B cell (primary cell): Measurements from ENCODE around the gene DIS3L2. TPM values are rescaled to one million over a fixed set of nuclear protein-coding genes. Genes with fewer than 3 reads are reported as not detected.

Source experiments
- ATAC-seq: fragments of 200-7000 bp; cut with Tn5 transposase; one replicate; pipeline ENCODE4 v1.10.0; 2021; ENCODE audit warnings: low read depth, mild to moderate bottlenecking, moderate number of reproducible peaks, moderate library complexity
- CTCF ChIA-PET: fragments of 350-600 bp; sonication (Branson Sonifier 250); formaldehyde crosslinking; loops from one replicate; lab custom pipeline; 2021; ENCODE audit warnings: antibody characterized with exemption, inconsistent platforms; lab: Charles Lee
- POLR2A ChIA-PET: fragments of 350-600 bp; sonication (Branson Sonifier 250); formaldehyde crosslinking; loops from one replicate; lab custom pipeline; 2021; ENCODE audit warnings: antibody characterized with exemption; lab: Charles Lee
- DNase-seq: peaks from one replicate; pipeline ENCODE4 v3.0.0; 2013
- H2AFZ ChIP-seq: 2 replicates; pipeline ENCODE4 v1.6.1; 2012; ENCODE audit warnings: mild to moderate bottlenecking, low read depth, low read length; ENCODE audit not compliant: insufficient read depth, poor library complexity, severe bottlenecking
- H3K27ac ChIP-seq, 2 donors: 1 replicate in 1 of 2; 2 replicates in 1 of 2; pipeline ENCODE4 v1.5.1; 2012 to 2013; ENCODE audit warnings: low read length in 2 of 2, mild to moderate bottlenecking in 2 of 2, moderate library complexity in 1 of 2
- H3K27me3 ChIP-seq, 4 experiments: fragments of 200-600 bp in 1 of 4; sonication (generic) in 1 of 4; replicated peaks in 1 of 4; 1 replicate in 2 of 4; 2 replicates in 2 of 4; pipeline versions ENCODE4 v1.6.1 to v1.7.0; 2013 to 2016; ENCODE audit warnings: low read length in 3 of 4, mild to moderate bottlenecking in 2 of 4, mixed read lengths in 1 of 4, moderate library complexity in 1 of 4; ENCODE audit not compliant: insufficient read depth in 4 of 4, control insufficient read depth in 3 of 4; ENCODE audit errors: control extremely low read depth in 1 of 4
- H3K36me3 ChIP-seq, 2 experiments: replicated peaks in 1 of 2; 1 replicate in 1 of 2; 2 replicates in 1 of 2; pipeline versions ENCODE4 v1.6.1 to v1.7.1; 2013; ENCODE audit warnings: low read length in 1 of 2; ENCODE audit not compliant: insufficient read depth in 2 of 2, control insufficient read depth in 1 of 2; ENCODE audit errors: control extremely low read depth in 1 of 2, extremely low read depth in 1 of 2
- H3K4me1 ChIP-seq, 2 donors: fragments of 200-600 bp in 1 of 2; sonication (generic) in 1 of 2; 1 replicate in 1 of 2; 2 replicates in 1 of 2; pipeline versions ENCODE4 v1.5.1 to v1.6.1; 2013 to 2017; ENCODE audit warnings: low read length in 2 of 2; ENCODE audit not compliant: control insufficient read depth in 2 of 2, insufficient read depth in 2 of 2
- H3K4me2 ChIP-seq: replicated peaks from 2 replicates; pipeline ENCODE3; 2012; ENCODE audit warnings: mild to moderate bottlenecking, low read depth, low read length; ENCODE audit not compliant: poor library complexity, severe bottlenecking
- H3K4me3 ChIP-seq, 5 experiments: fragments of 200-600 bp in 1 of 5; sonication (generic) in 1 of 5; 1 replicate in 3 of 5; 2 replicates in 2 of 5; pipeline versions ENCODE4 v1.5.1 to v1.7.0; 2011 to 2016; ENCODE audit warnings: low read length in 4 of 5, mild to moderate bottlenecking in 4 of 5, low read depth in 2 of 5, control low read depth in 1 of 5, moderate library complexity in 1 of 5; ENCODE audit not compliant: insufficient read depth in 1 of 5; ENCODE audit errors: control extremely low read depth in 1 of 5, extremely low read depth in 1 of 5
- H3K79me2 ChIP-seq: fragments of 200-600 bp; sonication (generic); one replicate; pipeline ENCODE4 v1.6.0; 2016; ENCODE audit warnings: low read length; ENCODE audit not compliant: control insufficient read depth, insufficient read depth
- H3K9ac ChIP-seq: fragments of 200-600 bp; sonication (generic); 2 replicates; pipeline ENCODE4 v1.6.1; 2017; ENCODE audit warnings: mild to moderate bottlenecking, low read length, moderate library complexity
- H3K9me3 ChIP-seq, 3 donors: one replicate each; pipeline versions ENCODE4 v1.6.1 to v1.7.1; 2013; ENCODE audit warnings: low read length in 2 of 3; ENCODE audit not compliant: control insufficient read depth in 2 of 3, insufficient read depth in 1 of 3; ENCODE audit errors: control extremely low read depth in 1 of 3
- H4K20me1 ChIP-seq: 2 replicates; pipeline ENCODE4 v1.6.0; 2012; ENCODE audit warnings: mild to moderate bottlenecking, low read length; ENCODE audit not compliant: insufficient read depth, control insufficient read depth, poor library complexity, severe bottlenecking
- H3K27ac Mint-ChIP-seq: one replicate; pipeline ENCODE4 v1.8.0; 2021; ENCODE audit warnings: mixed read lengths
- H3K27me3 Mint-ChIP-seq: one replicate; pipeline ENCODE4 v1.8.0; 2021; ENCODE audit warnings: mixed read lengths
- H3K4me1 Mint-ChIP-seq: one replicate; pipeline ENCODE4 v1.8.0; 2021; ENCODE audit warnings: mixed read lengths
- H3K4me3 Mint-ChIP-seq: one replicate; pipeline ENCODE4 v1.8.0; 2021; ENCODE audit warnings: mixed read lengths
- H3K9me3 Mint-ChIP-seq: one replicate; pipeline ENCODE4 v1.8.0; 2022; ENCODE audit warnings: mixed read lengths; ENCODE audit not compliant: insufficient read depth
- CTCF ChIP-seq: fragments of 200-600 bp; IDR thresholded peaks from one replicate; pipeline ENCODE4 v1.8.0; 2022; ENCODE audit warnings: antibody characterized with exemption, mild to moderate bottlenecking
- EZH2 ChIP-seq: IDR thresholded peaks from 2 replicates; pipeline ENCODE4 v1.6.1; 2012; ENCODE audit warnings: borderline replicate concordance, low read depth, mild to moderate bottlenecking, moderate library complexity, low read length; ENCODE audit not compliant: insufficient read depth, poor library complexity, severe bottlenecking
- WGBS: methylation state at CpG from one replicate; pipeline ENCODE4 v1.1.5; 2013; ENCODE audit warnings: missing lambda C conversion rate; ENCODE audit not compliant: insufficient coverage; 5-methylcytosine and 5-hydroxymethylcytosine counted together
- intact Hi-C: fragments of 100-400 bp; cut with micrococcal nuclease; formaldehyde crosslinking; loops from one replicate; pipeline ENCODE4 v1.10.0; 2022
- polyA plus RNA-seq: library from polyadenylated mRNA; depleted of rRNA; stranded (reverse); fragments of >200 nt; gene quantifications from 2 replicates; pipeline ENCODE4 v1.2.3, GENCODE V29; 2012
- total RNA-seq, 2 donors: library from RNA; stranded (reverse); fragments of 120-200 nt in 1 of 2; gene quantifications; 1 replicate in 1 of 2; 2 replicates in 1 of 2; pipeline versions ENCODE4 v1.2.3 to v1.2.4, GENCODE V29; 2013 to 2022

Gene DIS3L2
- total and polyA plus RNA-seq, 2 donors (not counting 1 experiment from before 2014, with no cell fraction given), result 34.5 to 70.1 TPM

- Mint-ChIP-seq H3K27ac (no peak overlapping the region), H3K4me1 (no peaks in the 10 kb centered on the region), H3K27me3 (no peaks in the 10 kb centered on the region), H3K4me3 (no peak overlapping the region), H3K9me3 (peaks cover 3% of the 10 kb centered on the region)
- Histone ChIP-seq H3K27me3 (peaks cover 0 to under 1% (median 0%) of the 10 kb centered on the region in 4 experiments), H3K79me2 (no peaks in the 10 kb centered on the region), H3K36me3 (no peaks in the 10 kb centered on the region), H3K9ac (no peak overlapping the region), H2AFZ (no peak overlapping the region), H3K4me3 (no peak overlapping the region), H3K27ac (no peak overlapping the region), H3K9me3 (peaks cover 0 to 11% (median 0%) of the 10 kb centered on the region in 3 donors), H3K4me2 (no peak overlapping the region), H4K20me1 (no peaks in the 10 kb centered on the region), H3K4me1 (no peaks in the 10 kb centered on the region)
- TF ChIP-seq CTCF, result no peak
- TF ChIP-seq EZH2, result no peak
- DNase-seq (no peak), ATAC-seq (no peak)
- intact Hi-C loops, result no loop called here
- POLR2A ChIA-PET, result no interaction called here
- 17% methylated on average over 4 of the region's 6 CpGs for WGBS
- CTCF ChIA-PET, result interaction anchor here (1.1 kb wide), 1 partner anchor 49 kb away, joined by 3 read pairs; no protein-coding TSS in a partner anchor
These were observed 382.3 kb downstream of the DIS3L2 start for GRCh38 chr2:232343821-232344220.

- CTCF ChIA-PET, result no interaction called here
- no peak overlapping the region for H3K4me2 ChIP-seq
- H3K9me3 Mint-ChIP-seq, result peaks cover 3% of the 10 kb centered on the region
- no peaks in the 10 kb centered on the region for H3K4me1 Mint-ChIP-seq
- TF ChIP-seq EZH2 (no peak), CTCF (no peak)
- H4K20me1 ChIP-seq, result no peaks in the 10 kb centered on the region
- no peak overlapping the region for H3K27ac ChIP-seq
- peaks cover 0 to 25% (median 0%) of the 10 kb centered on the region in 3 donors for H3K9me3 ChIP-seq
- no peak overlapping the region for H2AFZ ChIP-seq
- H3K9ac ChIP-seq, result no peak overlapping the region
- no peaks in the 10 kb centered on the region for H3K79me2 ChIP-seq
- WGBS, result 86% methylated on average over 7 of the region's 8 CpGs
- H3K36me3 ChIP-seq, result no peaks in the 10 kb centered on the region
- POLR2A ChIA-PET, result no interaction called here
- H3K4me1 ChIP-seq, result no peaks in the 10 kb centered on the region
- H3K27me3 Mint-ChIP-seq, result peaks cover under 1% of the 10 kb centered on the region
- no peak for DNase-seq
- H3K4me3 ChIP-seq, result no peak overlapping the region
- no peak for ATAC-seq
- no peak overlapping the region for H3K4me3 Mint-ChIP-seq
- H3K27ac Mint-ChIP-seq, result no peak overlapping the region
- peaks cover 0 to 14% (median 3%) of the 10 kb centered on the region in 4 experiments for H3K27me3 ChIP-seq
- intact Hi-C loops, result no loop called here
These were observed 383.7 kb downstream of the DIS3L2 start for GRCh38 chr2:232345251-232345650.
